Measurements from ENCODE around the gene LAMA2. TPM values are rescaled to one million over a fixed set of nuclear protein-coding genes. Genes with fewer than 3 reads are reported as not detected.

Gene LAMA2
- total RNA-seq, 1 donor from 2014 or later = 0.27 TPM

DNA sequence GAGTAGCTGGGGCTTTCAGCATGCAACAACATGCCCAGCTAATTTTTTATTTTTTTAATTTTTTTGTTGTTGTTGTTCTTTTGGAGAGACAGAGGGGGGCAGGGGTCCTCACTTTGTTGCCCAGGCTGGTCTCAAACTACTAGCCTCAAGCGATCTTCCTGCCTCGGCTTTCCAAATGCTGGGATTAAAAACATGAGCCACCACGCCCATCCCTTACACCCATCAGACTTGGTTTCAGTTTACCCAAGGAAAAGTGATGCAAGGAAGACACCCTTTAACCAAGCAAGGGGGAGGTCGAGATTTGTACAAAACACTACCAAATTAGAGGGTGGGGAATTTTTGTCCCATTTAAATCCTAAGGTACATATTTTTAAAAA lies 616.9 kb downstream of the LAMA2 start:
- no peaks in the 10 kb centered on the region for H3K27me3 Mint-ChIP-seq
- ChIA-PET CTCF (interaction anchor here (0.8 to 2.8 kb wide), 12 partner anchors 9 to 1372 kb away, joined by 3 to 26 read pairs (median 5); no protein-coding TSS in a partner anchor), POLR2A (interaction anchor here (0.7 to 1.9 kb wide), 2 partner anchors 9 to 239 kb away, joined by 3 to 7 read pairs; no protein-coding TSS in a partner anchor)
- H3K9me3 Mint-ChIP-seq = no peaks in the 10 kb centered on the region
- no peak for ATAC-seq (ENCODE audit: low read depth)
- intact Hi-C loops (cut with micrococcal nuclease) = loop anchor here (1.0 to 10.0 kb wide), 10 partner anchors 67 to 1372 kb away; no protein-coding TSS in a partner anchor
- no peaks in the 10 kb centered on the region for H3K36me3 Mint-ChIP-seq (ENCODE audit: low read depth)
- DNase-seq = no peak
- no peak overlapping the region for H3K27ac Mint-ChIP-seq
- TF ChIP-seq, protein P1, sequence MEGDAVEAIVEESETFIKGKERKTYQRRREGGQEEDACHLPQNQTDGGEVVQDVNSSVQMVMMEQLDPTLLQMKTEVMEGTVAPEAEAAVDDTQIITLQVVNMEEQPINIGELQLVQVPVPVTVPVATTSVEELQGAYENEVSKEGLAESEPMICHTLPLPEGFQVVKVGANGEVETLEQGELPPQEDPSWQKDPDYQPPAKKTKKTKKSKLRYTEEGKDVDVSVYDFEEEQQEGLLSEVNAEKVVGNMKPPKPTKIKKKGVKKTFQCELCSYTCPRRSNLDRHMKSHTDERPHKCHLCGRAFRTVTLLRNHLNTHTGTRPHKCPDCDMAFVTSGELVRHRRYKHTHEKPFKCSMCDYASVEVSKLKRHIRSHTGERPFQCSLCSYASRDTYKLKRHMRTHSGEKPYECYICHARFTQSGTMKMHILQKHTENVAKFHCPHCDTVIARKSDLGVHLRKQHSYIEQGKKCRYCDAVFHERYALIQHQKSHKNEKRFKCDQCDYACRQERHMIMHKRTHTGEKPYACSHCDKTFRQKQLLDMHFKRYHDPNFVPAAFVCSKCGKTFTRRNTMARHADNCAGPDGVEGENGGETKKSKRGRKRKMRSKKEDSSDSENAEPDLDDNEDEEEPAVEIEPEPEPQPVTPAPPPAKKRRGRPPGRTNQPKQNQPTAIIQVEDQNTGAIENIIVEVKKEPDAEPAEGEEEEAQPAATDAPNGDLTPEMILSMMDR (IDR thresholded peaks at IDR 0.05) = no peak
- H3K4me3 Mint-ChIP-seq = no peak overlapping the region
- peaks cover 15% of the 10 kb centered on the region for H3K4me1 Mint-ChIP-seq

- no peak overlapping the region for H3K27ac Mint-ChIP-seq
- no peaks in the 10 kb centered on the region for H3K9me3 Mint-ChIP-seq
- TF ChIP-seq, protein P1 (IDR thresholded peaks at IDR 0.05) = no peak
- DNase-seq (no peak), ATAC-seq (ENCODE audit: low read depth) (no peak)
- intact Hi-C loops (cut with micrococcal nuclease) = loop anchor here (2.0 kb wide), 1 partner anchor 66 kb away; no protein-coding TSS in a partner anchor
- no peaks in the 10 kb centered on the region for H3K27me3 Mint-ChIP-seq
- no peak overlapping the region for H3K4me3 Mint-ChIP-seq
- H3K4me1 Mint-ChIP-seq = peaks cover 15% of the 10 kb centered on the region
- CTCF ChIA-PET = interaction anchor here (0.9 to 2.8 kb wide), 9 partner anchors 8 to 482 kb away, joined by 3 to 26 read pairs (median 3); no protein-coding TSS in a partner anchor
- POLR2A ChIA-PET = no interaction called here
- no peaks in the 10 kb centered on the region for H3K36me3 Mint-ChIP-seq (ENCODE audit: low read depth)
Measured at GRCh38 chr6:129500958-129501739, 618.2 kb downstream of the LAMA2 start.

GRCh38 chr6:129501740-129502660 lies 619.1 kb downstream of the LAMA2 start:
- H3K27me3 Mint-ChIP-seq = no peaks in the 10 kb centered on the region
- intact Hi-C loops (cut with micrococcal nuclease) = loop anchor here (2.0 kb wide), 1 partner anchor 65 kb away; no protein-coding TSS in a partner anchor

GRCh38 chr6:129504456-129504855 lies 621.5 kb downstream of the LAMA2 start:
- CTCF ChIA-PET = no interaction called here
- DNase-seq (no peak), ATAC-seq (ENCODE audit: low read depth) (no peak)
- no peaks in the 10 kb centered on the region for H3K27me3 Mint-ChIP-seq
- TF ChIP-seq, protein P1 (IDR thresholded peaks at IDR 0.05) = no peak
- no peak overlapping the region for H3K4me3 Mint-ChIP-seq
- intact Hi-C loops (cut with micrococcal nuclease) = no loop called here
- H3K27ac Mint-ChIP-seq = no peak overlapping the region
- POLR2A ChIA-PET = no interaction called here
- peaks cover 6% of the 10 kb centered on the region for H3K4me1 Mint-ChIP-seq
- no peaks in the 10 kb centered on the region for H3K9me3 Mint-ChIP-seq
- no peaks in the 10 kb centered on the region for H3K36me3 Mint-ChIP-seq (ENCODE audit: low read depth)

More at GRCh38 chr6:129501740-129502660, 619.1 kb downstream of the LAMA2 start:
- no peak overlapping the region for H3K4me3 Mint-ChIP-seq
- POLR2A ChIA-PET = no interaction called here
- no peaks in the 10 kb centered on the region for H3K36me3 Mint-ChIP-seq (ENCODE audit: low read depth)
- no peak for DNase-seq
- ATAC-seq (ENCODE audit: low read depth) = no peak
- H3K27ac Mint-ChIP-seq = no peak overlapping the region
- H3K9me3 Mint-ChIP-seq = no peaks in the 10 kb centered on the region
- CTCF ChIA-PET = interaction anchor here (0.7 to 2.8 kb wide), 8 partner anchors 8 to 481 kb away, joined by 3 to 26 read pairs (median 3); no protein-coding TSS in a partner anchor
- TF ChIP-seq, protein P1 (IDR thresholded peaks at IDR 0.05) = no peak
- peaks cover 15% of the 10 kb centered on the region for H3K4me1 Mint-ChIP-seq
